GM23248 (cell line): ENCODE measurements around the gene HSD17B11.

ENCODE experiments used
- EZH2 ChIP-seq: fragments of 200-600 bp; sonication (generic); IDR thresholded peaks from 2 replicates; pipeline ENCODE4 v1.6.1; 2018; ENCODE audit warnings: antibody characterized with exemption, mild to moderate bottlenecking; ENCODE audit not compliant: insufficient read depth, poor library complexity, severe bottlenecking
- EZH2phosphoT487 ChIP-seq: fragments of 200-600 bp; sonication (generic); IDR thresholded peaks from 2 replicates; pipeline ENCODE4 v1.6.1; 2018; ENCODE audit warnings: antibody characterized with exemption, moderate library complexity, mild to moderate bottlenecking, low read depth; ENCODE audit not compliant: insufficient read depth

DNA sequence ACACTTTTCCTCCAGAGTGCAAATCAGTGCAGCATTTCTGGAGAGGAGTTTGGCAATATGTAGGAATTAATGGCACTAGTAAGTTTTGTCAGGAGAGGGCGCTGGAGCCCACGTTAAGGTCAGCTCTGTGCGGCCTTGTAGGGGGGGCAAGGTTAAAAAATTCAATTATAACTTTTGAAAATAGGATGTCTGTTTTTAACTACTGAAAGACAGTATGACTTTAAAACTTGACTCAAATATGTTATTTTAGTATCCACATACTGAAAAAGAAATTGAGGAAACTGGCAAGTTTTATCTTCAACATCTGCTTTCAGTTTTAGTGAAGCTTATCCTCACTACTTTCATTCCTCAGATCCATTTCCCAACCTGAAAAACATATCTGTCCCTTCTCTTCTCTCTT is 37.4 kb downstream of the HSD17B11 start:
- TF ChIP-seq EZH2phosphoT487: no peak
- TF ChIP-seq EZH2: no peak
